Mucosa of rectum (tissue), 2 donors: Measurements from ENCODE around the gene RPS6KA3.

Experiments used
- H3K27ac ChIP-seq, 2 donors: one replicate each; pipeline ENCODE4 v1.7.0; 2013; ENCODE audit warnings: inconsistent platforms in 2 of 2, low read depth in 2 of 2, low read length in 2 of 2
- H3K27me3 ChIP-seq, 2 donors: one replicate each; pipeline ENCODE4 v1.7.0; 2013; ENCODE audit warnings: low read length in 2 of 2; ENCODE audit not compliant: control insufficient read depth in 2 of 2, insufficient read depth in 2 of 2
- H3K36me3 ChIP-seq, 2 donors: one replicate each; pipeline ENCODE4 v1.7.0; 2013; ENCODE audit warnings: low read length in 2 of 2; ENCODE audit not compliant: control insufficient read depth in 2 of 2, insufficient read depth in 2 of 2
- H3K4me1 ChIP-seq, 2 donors: one replicate each; pipeline ENCODE4 v1.7.0; 2013; ENCODE audit warnings: low read length in 2 of 2, mild to moderate bottlenecking in 1 of 2; ENCODE audit not compliant: control insufficient read depth in 2 of 2, insufficient read depth in 2 of 2
- H3K4me3 ChIP-seq, 2 donors: one replicate each; pipeline ENCODE4 v1.7.0; 2013; ENCODE audit warnings: low read length in 2 of 2
- H3K9ac ChIP-seq, 2 donors: one replicate each; pipeline ENCODE4 v1.7.0; 2013; ENCODE audit warnings: low read length in 2 of 2, low read depth in 1 of 2, mild to moderate bottlenecking in 1 of 2
- H3K9me3 ChIP-seq, 2 donors: one replicate each; pipeline ENCODE4 v1.7.0; 2013; ENCODE audit warnings: low read length in 2 of 2; ENCODE audit not compliant: control insufficient read depth in 2 of 2
- donor health status: healthy.
- donor health status: Normal muscosa, but diverticular disease.

Gene RPS6KA3

DNA sequence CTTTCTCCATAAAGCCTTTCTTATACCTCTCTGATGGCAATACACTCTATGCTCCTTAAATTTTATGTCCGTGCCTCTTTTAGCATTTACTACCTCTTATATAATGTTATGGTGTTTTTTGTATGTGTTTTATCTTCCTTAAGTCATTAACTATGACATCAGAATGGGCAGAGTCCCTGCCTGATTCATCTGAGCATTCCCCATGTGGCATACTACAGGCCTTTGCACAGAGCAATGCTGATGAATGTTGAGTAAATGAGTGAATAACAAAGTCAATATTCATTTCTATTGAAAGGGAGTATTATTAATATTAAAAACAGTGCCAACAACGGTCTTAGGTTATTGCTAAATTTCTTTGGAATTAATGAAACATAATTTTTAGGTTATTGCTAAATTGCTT lies 18.8 kb upstream of the RPS6KA3 start:
- no peaks in the 10 kb centered on the region for H3K27me3 ChIP-seq
- no peak overlapping the region for H3K9ac ChIP-seq
- no peaks in the 10 kb centered on the region for H3K9me3 ChIP-seq
- no peaks in the 10 kb centered on the region for H3K4me1 ChIP-seq
- H3K4me3 ChIP-seq = no peak overlapping the region
- no peak overlapping the region for H3K27ac ChIP-seq
- no peaks in the 10 kb centered on the region for H3K36me3 ChIP-seq

DNA sequence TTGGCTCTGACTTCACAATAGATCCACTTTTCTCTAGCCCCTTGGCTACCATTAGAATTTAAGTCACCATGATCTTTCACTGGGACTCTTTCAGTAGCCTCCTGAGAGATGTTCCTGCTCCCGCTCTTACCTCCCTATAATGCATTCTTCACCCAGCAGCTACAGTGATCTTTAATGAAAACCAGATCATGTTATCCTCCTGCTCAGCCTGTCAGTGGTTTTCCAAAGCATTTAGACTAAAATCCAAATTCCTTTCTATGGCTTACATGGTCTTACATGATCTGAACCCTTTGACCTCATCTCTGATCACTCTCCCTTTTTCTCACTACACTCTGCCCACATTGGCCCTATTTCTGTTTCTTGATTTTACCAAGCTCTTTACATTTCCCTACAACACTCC lies 18.3 kb upstream of the RPS6KA3 start:
- no peak overlapping the region for H3K27ac ChIP-seq
- no peaks in the 10 kb centered on the region for H3K9me3 ChIP-seq

GRCh38 chrX:20284444-20284843 lies 17.7 kb upstream of the RPS6KA3 start:
- no peaks in the 10 kb centered on the region for H3K36me3 ChIP-seq
- no peak overlapping the region for H3K9ac ChIP-seq
- no peaks in the 10 kb centered on the region for H3K9me3 ChIP-seq
- H3K27ac ChIP-seq = no peak overlapping the region
- no peaks in the 10 kb centered on the region for H3K27me3 ChIP-seq
- H3K4me1 ChIP-seq = no peaks in the 10 kb centered on the region
- H3K4me3 ChIP-seq = no peak overlapping the region

More for the DNA sequence above, 18.3 kb upstream of the RPS6KA3 start:
- H3K4me1 ChIP-seq = no peaks in the 10 kb centered on the region
- no peaks in the 10 kb centered on the region for H3K27me3 ChIP-seq
- H3K9ac ChIP-seq = no peak overlapping the region
- no peak overlapping the region for H3K4me3 ChIP-seq
- H3K36me3 ChIP-seq = no peaks in the 10 kb centered on the region

DNA sequence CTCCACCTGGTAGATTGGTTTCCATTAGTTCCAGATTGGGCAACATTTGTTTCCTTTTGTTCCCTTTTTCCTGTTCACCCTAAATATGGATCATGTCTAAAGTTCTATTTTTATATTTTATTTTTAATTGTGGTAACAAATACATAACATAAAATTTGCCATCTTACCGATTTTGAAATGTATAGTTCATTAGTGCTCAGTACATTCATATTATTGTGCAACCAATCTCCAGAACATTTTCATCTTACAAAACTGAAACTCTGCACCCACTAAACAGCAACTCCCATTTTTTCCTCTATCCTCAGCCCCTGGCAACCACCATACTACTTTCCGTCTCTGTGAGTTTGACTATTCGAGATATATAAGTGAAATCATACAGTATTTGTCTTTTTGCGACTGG lies 14.2 kb upstream of the RPS6KA3 start:
- H3K4me3 ChIP-seq = no peak overlapping the region
- H3K27me3 ChIP-seq = no peaks in the 10 kb centered on the region
- H3K9me3 ChIP-seq = no peaks in the 10 kb centered on the region
- no peaks in the 10 kb centered on the region for H3K4me1 ChIP-seq
- no peak overlapping the region for H3K27ac ChIP-seq
- H3K36me3 ChIP-seq = no peaks in the 10 kb centered on the region
- no peak overlapping the region for H3K9ac ChIP-seq

DNA sequence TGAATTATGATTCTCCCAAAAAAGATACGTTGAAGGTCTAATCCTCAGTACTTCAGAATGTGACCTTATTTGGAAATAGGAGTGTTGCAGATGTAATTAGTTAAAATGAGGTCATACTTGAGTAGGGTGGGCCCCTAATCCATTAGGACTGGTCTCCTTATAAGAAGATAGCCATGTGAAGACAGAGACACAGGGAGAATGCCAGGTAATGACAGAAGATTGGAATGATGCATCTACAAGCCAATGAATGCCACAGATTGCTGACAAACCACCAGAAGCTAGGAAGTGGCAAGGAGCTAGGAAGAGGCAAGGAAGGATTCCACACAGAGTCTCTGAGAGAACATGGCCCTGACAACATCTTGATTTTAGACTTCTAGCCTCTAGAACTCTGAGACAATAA lies 7.4 kb upstream of the RPS6KA3 start:
- Histone ChIP-seq H3K36me3 (no peaks in the 10 kb centered on the region), H3K9me3 (no peaks in the 10 kb centered on the region), H3K4me1 (no peaks in the 10 kb centered on the region), H3K27ac (no peak overlapping the region), H3K27me3 (no peaks in the 10 kb centered on the region), H3K4me3 (no peak overlapping the region), H3K9ac (no peak overlapping the region)

GRCh38 chrX:20271730-20272129 lies 5.0 kb upstream of the RPS6KA3 start:
- Histone ChIP-seq H3K36me3 (no peaks in the 10 kb centered on the region), H3K4me3 (no peak overlapping the region), H3K27ac (no peak overlapping the region), H3K9ac (no peak overlapping the region), H3K4me1 (no peaks in the 10 kb centered on the region), H3K27me3 (peaks cover 0 to 4% of the 10 kb centered on the region in 2 donors), H3K9me3 (no peaks in the 10 kb centered on the region)

DNA sequence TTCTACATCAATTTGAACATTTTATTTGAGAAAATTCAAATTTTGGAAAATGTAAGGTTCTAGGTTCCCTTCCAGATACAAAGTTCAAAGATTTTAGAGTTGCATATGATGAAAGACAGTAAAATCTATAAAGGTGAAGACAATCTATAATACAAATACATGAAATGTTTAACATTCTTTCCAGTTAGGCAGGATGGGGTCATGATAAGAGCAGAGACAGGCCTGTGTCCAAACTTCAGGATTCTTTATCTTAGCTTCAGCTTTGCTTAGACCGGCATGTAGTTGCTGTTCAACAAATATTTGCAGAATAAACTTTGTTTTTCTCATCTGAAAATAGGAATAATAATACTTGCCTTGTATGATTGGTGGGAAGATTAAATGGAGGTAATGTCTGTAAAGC lies 4.5 kb upstream of the RPS6KA3 start:
- no peak overlapping the region for H3K27ac ChIP-seq
- no peak overlapping the region for H3K4me3 ChIP-seq
- H3K27me3 ChIP-seq = peaks cover 0 to 4% of the 10 kb centered on the region in 2 donors
- no peak overlapping the region for H3K9ac ChIP-seq
- no peaks in the 10 kb centered on the region for H3K36me3 ChIP-seq
- no peaks in the 10 kb centered on the region for H3K9me3 ChIP-seq
- H3K4me1 ChIP-seq = no peaks in the 10 kb centered on the region

DNA sequence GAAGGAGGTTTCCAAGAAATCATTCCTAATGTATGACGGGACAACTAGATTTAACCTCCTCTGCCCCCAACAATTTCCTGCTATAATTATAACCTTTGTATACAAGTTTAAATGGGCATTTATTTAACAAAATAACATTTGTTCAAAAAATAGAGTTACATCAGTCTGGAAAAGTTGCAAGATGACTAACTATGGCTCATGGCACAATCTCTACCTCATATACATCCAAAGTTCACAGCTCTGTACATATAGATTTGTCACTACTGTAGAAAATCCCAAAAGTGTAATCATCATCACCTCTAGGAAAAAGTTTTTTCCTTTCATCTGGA lies 3.8 kb upstream of the RPS6KA3 start:
- no peak overlapping the region for H3K27ac ChIP-seq
- H3K9ac ChIP-seq = no peak overlapping the region
- H3K9me3 ChIP-seq = no peaks in the 10 kb centered on the region
- no peak overlapping the region for H3K4me3 ChIP-seq
- H3K27me3 ChIP-seq = peaks cover 0 to 4% of the 10 kb centered on the region in 2 donors
- no peaks in the 10 kb centered on the region for H3K36me3 ChIP-seq
- H3K4me1 ChIP-seq = no peaks in the 10 kb centered on the region

GRCh38 chrX:20269848-20270561 lies 3.3 kb upstream of the RPS6KA3 start:
- Histone ChIP-seq H3K9me3 (no peaks in the 10 kb centered on the region), H3K27ac (no peak overlapping the region), H3K36me3 (no peaks in the 10 kb centered on the region), H3K27me3 (peaks cover 0 to 4% of the 10 kb centered on the region in 2 donors), H3K4me3 (no peak overlapping the region), H3K9ac (no peak overlapping the region), H3K4me1 (no peaks in the 10 kb centered on the region)

- Histone ChIP-seq H3K36me3 (no peaks in the 10 kb centered on the region), H3K4me3 (peak overlapping the region; percentile 76 to 78), H3K9ac (peak overlapping the region in 1 of 2 donors; percentile 87), H3K27me3 (peaks cover 0 to 4% of the 10 kb centered on the region in 2 donors), H3K9me3 (no peaks in the 10 kb centered on the region), H3K4me1 (peaks cover 2 to 3% of the 10 kb centered on the region in 2 donors), H3K27ac (peak overlapping the region; percentile 78 to 84)
Observed at GRCh38 chrX:20267931-20268701, 1.4 kb upstream of the RPS6KA3 start.
